ENCODE results near the gene CLPX. TPM values are rescaled to one million over a fixed set of nuclear protein-coding genes. Genes with fewer than 3 reads are reported as not detected.

CLPX gene
- total and polyA plus RNA-seq, 8 donors: 41.0 to 80.5 (median 64.2) TPM

- Histone ChIP-seq H3K27ac (no peak overlapping the region), H3K27me3 (no peaks in the 10 kb centered on the region), H3K9me3 (no peaks in the 10 kb centered on the region), H3K4me3 (no peak overlapping the region), H3K36me3 (peaks cover 0 to 78% of the 10 kb centered on the region in 2 donors), H3K4me1 (no peaks in the 10 kb centered on the region)
- intact Hi-C loops (cut with DNase I): no loop called here
- ATAC-seq (no peak), DNase-seq (no peak)
- TF ChIP-seq CTCF (IDR thresholded peaks at IDR 0.05): no peak
Measured at GRCh38 chr15:65164139-65164538, 21.0 kb downstream of the CLPX start.

- Histone ChIP-seq H3K9me3 (no peaks in the 10 kb centered on the region), H3K4me3 (no peak overlapping the region), H3K4me1 (no peaks in the 10 kb centered on the region), H3K27ac (no peak overlapping the region), H3K27me3 (no peaks in the 10 kb centered on the region), H3K36me3 (peaks cover 0 to 82% of the 10 kb centered on the region in 2 donors)
- intact Hi-C loops (cut with DNase I): no loop called here
- TF ChIP-seq CTCF (IDR thresholded peaks at IDR 0.05): no peak
- DNase-seq (no peak), ATAC-seq (no peak)
Measured at GRCh38 chr15:65163041-65163440, 22.1 kb downstream of the CLPX start.

- Histone ChIP-seq H3K36me3 (peaks cover 3 to 98% of the 10 kb centered on the region in 2 donors), H3K27me3 (no peaks in the 10 kb centered on the region), H3K27ac (no peak overlapping the region), H3K9me3 (no peaks in the 10 kb centered on the region), H3K4me3 (no peak overlapping the region), H3K4me1 (no peaks in the 10 kb centered on the region)
- intact Hi-C loops (cut with DNase I): no loop called here
- ATAC-seq (no peak), DNase-seq (no peak)
- TF ChIP-seq CTCF (IDR thresholded peaks at IDR 0.05): no peak
Measured at GRCh38 chr15:65156692-65157091, 28.4 kb downstream of the CLPX start.

GRCh38 chr15:65154720-65155119 is 30.4 kb downstream of the CLPX start:
- Histone ChIP-seq H3K4me1 (no peaks in the 10 kb centered on the region), H3K27ac (no peak overlapping the region), H3K4me3 (no peak overlapping the region), H3K9me3 (no peaks in the 10 kb centered on the region), H3K36me3 (peaks cover 3 to 100% of the 10 kb centered on the region in 2 donors), H3K27me3 (no peaks in the 10 kb centered on the region)
- no peak for TF ChIP-seq CTCF (IDR thresholded peaks at IDR 0.05)
- DNase-seq (no peak), ATAC-seq (no peak)
- intact Hi-C loops (cut with DNase I): no loop called here

- Histone ChIP-seq H3K36me3 (peaks cover 0 to 60% of the 10 kb centered on the region in 2 donors), H3K4me1 (no peaks in the 10 kb centered on the region), H3K27ac (no peak overlapping the region), H3K9me3 (no peaks in the 10 kb centered on the region), H3K27me3 (no peaks in the 10 kb centered on the region), H3K4me3 (no peak overlapping the region)
- DNase-seq (no peak), ATAC-seq (no peak)
- TF ChIP-seq CTCF (IDR thresholded peaks at IDR 0.05): no peak
- intact Hi-C loops (cut with DNase I): no loop called here
Measured at GRCh38 chr15:65147902-65148301, 37.2 kb downstream of the CLPX start.
